Thoracic aorta (tissue), 2 donors: ENCODE results near the gene PPP1R12A. TPM values are rescaled to one million over a fixed set of nuclear protein-coding genes. Genes with fewer than 3 reads are reported as not detected.

Source experiments
- ATAC-seq: fragments of 150-250 bp; one replicate; pipeline ENCODE4 v1.8.0; 2017; ENCODE audit warnings: low read depth; ENCODE audit not compliant: insufficient number of reproducible peaks, low FRiP score
- DNase-seq: peaks from one replicate; pipeline ENCODE4 v3.0.0-alpha.2; 2020; ENCODE audit warnings: low spot score
- H3K27ac ChIP-seq, 2 donors: fragments of 200-600 bp; sonication (generic); 1 replicate in 1 of 2; 2 replicates in 1 of 2; pipeline ENCODE4 v1.5.1; 2016; ENCODE audit warnings: mild to moderate bottlenecking in 2 of 2, moderate library complexity in 2 of 2
- H3K27me3 ChIP-seq: fragments of 200-600 bp; sonication (generic); replicated peaks from 2 replicates; pipeline ENCODE4 v1.6.0; 2016; ENCODE audit warnings: mild to moderate bottlenecking; ENCODE audit not compliant: insufficient read depth
- H3K36me3 ChIP-seq: fragments of 200-600 bp; sonication (generic); one replicate; pipeline ENCODE4 v1.5.1; 2016
- H3K4me1 ChIP-seq, 2 donors: fragments of 200-600 bp; sonication (generic); 1 replicate in 1 of 2; 2 replicates in 1 of 2; pipeline versions ENCODE4 v1.5.1 to v1.6.0; 2016; ENCODE audit warnings: low read depth in 2 of 2, mild to moderate bottlenecking in 1 of 2; ENCODE audit not compliant: control insufficient read depth in 1 of 2
- H3K4me3 ChIP-seq: fragments of 200-600 bp; sonication (generic); 2 replicates; pipeline ENCODE4 v1.5.1; 2016; ENCODE audit warnings: mild to moderate bottlenecking
- H3K9me3 ChIP-seq: fragments of 200-600 bp; sonication (generic); 2 replicates; pipeline ENCODE4 v1.5.1; 2016
- CTCF ChIP-seq: fragments of 200-600 bp; sonication (generic); IDR thresholded peaks from one replicate; pipeline ENCODE4 v1.5.1; 2019; ENCODE audit warnings: antibody characterized with exemption
- total RNA-seq, 2 donors: library from RNA; depleted of rRNA; stranded (reverse); fragments of >200 nt; gene quantifications; one replicate each; pipeline versions ENCODE4 v1.1.0 to v1.2.3, GENCODE V29; 2016

Gene PPP1R12A
- total RNA-seq, 2 donors from 2014 or later: 151 to 199 TPM

- H3K4me1 ChIP-seq: peaks cover 39 to 51% of the 10 kb centered on the region in 2 donors
- ATAC-seq: no peak
- peaks cover 3% of the 10 kb centered on the region for H3K36me3 ChIP-seq
- no peak for TF ChIP-seq CTCF
- no peak overlapping the region for H3K27ac ChIP-seq
- H3K9me3 ChIP-seq: no peaks in the 10 kb centered on the region
- no peaks in the 10 kb centered on the region for H3K27me3 ChIP-seq
- no peak overlapping the region for H3K4me3 ChIP-seq
- no peak for DNase-seq
Measured at GRCh38 chr12:79838359-79838758, 96.5 kb downstream of the PPP1R12A start.

GRCh38 chr12:79837575-79837974 lies 97.3 kb downstream of the PPP1R12A start:
- Histone ChIP-seq H3K27me3 (no peaks in the 10 kb centered on the region), H3K27ac (no peak overlapping the region), H3K4me3 (no peak overlapping the region), H3K4me1 (peaks cover 44 to 54% of the 10 kb centered on the region in 2 donors), H3K9me3 (no peaks in the 10 kb centered on the region), H3K36me3 (peaks cover 3% of the 10 kb centered on the region)
- no peak for TF ChIP-seq CTCF
- ATAC-seq (no peak), DNase-seq (no peak)

- TF ChIP-seq CTCF: no peak
- no peak for ATAC-seq
- peaks cover 44 to 49% of the 10 kb centered on the region in 2 donors for H3K4me1 ChIP-seq
- no peak overlapping the region for H3K4me3 ChIP-seq
- H3K9me3 ChIP-seq: no peaks in the 10 kb centered on the region
- DNase-seq: no peak
- peaks cover 3% of the 10 kb centered on the region for H3K36me3 ChIP-seq
- H3K27ac ChIP-seq: no peak overlapping the region
- H3K27me3 ChIP-seq: no peaks in the 10 kb centered on the region
Measured at GRCh38 chr12:79835377-79835843, 99.5 kb downstream of the PPP1R12A start.

- H3K27me3 ChIP-seq: no peaks in the 10 kb centered on the region
- no peak for DNase-seq
- TF ChIP-seq CTCF: no peak
- no peak overlapping the region for H3K4me3 ChIP-seq
- no peaks in the 10 kb centered on the region for H3K9me3 ChIP-seq
- peaks cover 3% of the 10 kb centered on the region for H3K36me3 ChIP-seq
- H3K4me1 ChIP-seq: peaks cover 44 to 49% of the 10 kb centered on the region in 2 donors
- H3K27ac ChIP-seq: no peak overlapping the region
- no peak for ATAC-seq
Measured at GRCh38 chr12:79834712-79835376, 100.1 kb downstream of the PPP1R12A start.

GRCh38 chr12:79830440-79830839 lies 104.5 kb downstream of the PPP1R12A start:
- Histone ChIP-seq H3K27me3 (no peaks in the 10 kb centered on the region), H3K4me3 (no peak overlapping the region), H3K36me3 (peaks cover 4% of the 10 kb centered on the region), H3K9me3 (no peaks in the 10 kb centered on the region), H3K27ac (no peak overlapping the region), H3K4me1 (peaks cover 41 to 56% of the 10 kb centered on the region in 2 donors)
- ATAC-seq: no peak
- DNase-seq: no peak
- TF ChIP-seq CTCF: no peak
